H1 (cell line): Measurements from ENCODE around the gene FUT4. TPM values are rescaled to one million over a fixed set of nuclear protein-coding genes. Genes with fewer than 3 reads are reported as not detected.

ENCODE experiments used
- CTCF ChIA-PET: fragments of 300-600 bp; sonication (Branson Sonifier 250); formaldehyde crosslinking; loops from one replicate; lab custom pipeline; 2021; ENCODE audit not compliant: partially characterized antibody; lab: Charles Lee
- POLR2A ChIA-PET: fragments of 300-600 bp; sonication (Branson Sonifier 250); formaldehyde crosslinking; loops from one replicate; lab custom pipeline; 2021; ENCODE audit warnings: inconsistent platforms; ENCODE audit not compliant: partially characterized antibody; lab: Charles Lee
- DNase-seq, 2 experiments: peaks; one replicate each; pipeline versions ENCODE4 v3.0.0 to v3.0.0-alpha.2; 2010 to 2022; ENCODE audit warnings: low spot score in 2 of 2, low read depth in 1 of 2, mixed read lengths in 1 of 2
- FAIRE-seq: peaks from 2 replicates; lab custom pipeline; 2011; peaks lifted over from hg19 to GRCh38; lab: Jason Lieb, UNC
- H2AFZ ChIP-seq: 2 replicates; pipeline ENCODE4 v1.8.1; 2012; ENCODE audit warnings: low read length, inconsistent platforms
- H2AK5ac ChIP-seq: 2 replicates; pipeline ENCODE4 v1.6.1; 2013; ENCODE audit warnings: low read depth, low read length
- H2BK120ac ChIP-seq: replicated peaks from 2 replicates; pipeline ENCODE3; 2013; ENCODE audit warnings: low read depth, low read length, inconsistent platforms
- H2BK12ac ChIP-seq: 2 replicates; pipeline ENCODE4 v1.6.1; 2013; ENCODE audit warnings: low read depth, low read length
- H2BK15ac ChIP-seq: 2 replicates; pipeline ENCODE4 v1.6.1; 2013; ENCODE audit warnings: low read length
- H2BK20ac ChIP-seq: 2 replicates; pipeline ENCODE4 v1.6.1; 2013; ENCODE audit warnings: low read length
- H2BK5ac ChIP-seq: 2 replicates; pipeline ENCODE4 v1.6.1; 2013; ENCODE audit warnings: low read depth, low read length
- H3K14ac ChIP-seq: 2 replicates; pipeline ENCODE4 v1.6.1; 2013; ENCODE audit warnings: inconsistent platforms; ENCODE audit not compliant: insufficient read length
- H3K18ac ChIP-seq: 2 replicates; pipeline ENCODE4 v1.6.1; 2013; ENCODE audit warnings: low read length; ENCODE audit errors: extremely low read depth
- H3K23ac ChIP-seq: 2 replicates; pipeline ENCODE4 v1.6.1; 2013; ENCODE audit warnings: inconsistent platforms; ENCODE audit not compliant: insufficient read length
- H3K23me2 ChIP-seq: 2 replicates; pipeline ENCODE4 v1.6.1; 2013; ENCODE audit warnings: low read depth, low read length
- H3K27ac ChIP-seq: 2 replicates; pipeline ENCODE4 v1.6.1; 2011; ENCODE audit warnings: low read depth, low read length, inconsistent platforms
- H3K27me3 ChIP-seq, 4 experiments: replicated peaks in 1 of 4; 1 replicate in 1 of 4; 2 replicates in 3 of 4; pipeline versions ENCODE4 v1.6.1 to v1.8.1; 2011 to 2013; ENCODE audit warnings: low read length in 3 of 4, mild to moderate bottlenecking in 3 of 4, inconsistent platforms in 2 of 4, mixed read lengths in 2 of 4, moderate library complexity in 1 of 4; ENCODE audit not compliant: control insufficient read depth in 3 of 4, insufficient read depth in 3 of 4; ENCODE audit errors: extremely low read depth in 1 of 4
- H3K36me3 ChIP-seq, 4 experiments: 2 replicates each; pipeline versions ENCODE4 v1.6.1 to v1.8.1; 2011 to 2013; ENCODE audit warnings: mild to moderate bottlenecking in 4 of 4, low read length in 3 of 4, moderate library complexity in 2 of 4, control low read depth in 1 of 4, inconsistent platforms in 1 of 4; ENCODE audit not compliant: insufficient read depth in 4 of 4, control insufficient read depth in 2 of 4
- H3K4ac ChIP-seq: replicated peaks from 2 replicates; pipeline ENCODE3; 2013; ENCODE audit warnings: low read length, low read depth, mixed read lengths, inconsistent platforms; ENCODE audit not compliant: insufficient read length
- H3K4me1 ChIP-seq, 4 experiments: replicated peaks in 1 of 4; 1 replicate in 1 of 4; 2 replicates in 3 of 4; pipeline versions ENCODE4 v1.6.1 to v1.8.1; 2011 to 2013; ENCODE audit warnings: low read length in 3 of 4, inconsistent platforms in 2 of 4, mixed read lengths in 1 of 4; ENCODE audit not compliant: insufficient read depth in 4 of 4, control insufficient read depth in 3 of 4
- H3K4me2 ChIP-seq, 2 experiments: 2 replicates each; pipeline versions ENCODE4 v1.6.1 to v1.8.1; 2011 to 2013; ENCODE audit warnings: low read depth in 2 of 2, low read length in 2 of 2, control low read depth in 1 of 2, inconsistent platforms in 1 of 2, mild to moderate bottlenecking in 1 of 2; ENCODE audit not compliant: insufficient read depth in 1 of 2
- H3K4me3 ChIP-seq, 4 experiments: fragments of 200-600, 300-600 bp in 1 of 4; sonication (generic), shearing (Covaris generic), sonication (Bioruptor Twin) in 1 of 4; 2 replicates each; pipeline versions ENCODE4 v1.5.1 to v1.8.1; 2011 to 2016; ENCODE audit warnings: low read length in 4 of 4, low read depth in 3 of 4, control low read depth in 2 of 4, inconsistent platforms in 2 of 4, mild to moderate bottlenecking in 2 of 4, mixed read lengths in 1 of 4, moderate library complexity in 1 of 4; ENCODE audit not compliant: insufficient read depth in 2 of 4; ENCODE audit errors: extremely low read depth in 1 of 4
- H3K56ac ChIP-seq: replicated peaks from 2 replicates; pipeline ENCODE3; 2013; ENCODE audit warnings: low read depth, mild to moderate bottlenecking, mixed read lengths, low read length, inconsistent platforms; ENCODE audit not compliant: insufficient read length
- H3K79me1 ChIP-seq: 2 replicates; pipeline ENCODE4 v1.6.1; 2013; ENCODE audit warnings: low read depth, low read length, control low read depth
- H3K79me2 ChIP-seq, 2 experiments: 2 replicates each; pipeline versions ENCODE4 v1.6.1 to v1.8.1; 2012 to 2013; ENCODE audit warnings: low read length in 2 of 2, mild to moderate bottlenecking in 2 of 2, inconsistent platforms in 1 of 2; ENCODE audit not compliant: insufficient read depth in 2 of 2, control insufficient read depth in 1 of 2
- H3K9ac ChIP-seq, 4 experiments: replicated peaks in 1 of 4; 1 replicate in 1 of 4; 2 replicates in 3 of 4; pipeline versions ENCODE4 v1.6.1 to v1.8.1; 2011 to 2013; ENCODE audit warnings: low read depth in 3 of 4, low read length in 3 of 4, control low read depth in 2 of 4, mild to moderate bottlenecking in 2 of 4, moderate library complexity in 2 of 4, inconsistent platforms in 1 of 4; ENCODE audit errors: extremely low read depth in 1 of 4
- H3K9me3 ChIP-seq, 2 experiments: 2 replicates each; pipeline versions ENCODE4 v1.6.1 to v1.8.1; 2012 to 2013; ENCODE audit warnings: mild to moderate bottlenecking in 2 of 2, moderate library complexity in 2 of 2, control low read depth in 1 of 2, inconsistent platforms in 1 of 2, low read depth in 1 of 2, low read length in 1 of 2, mixed read lengths in 1 of 2; ENCODE audit not compliant: insufficient read depth in 2 of 2
- H4K20me1 ChIP-seq, 2 experiments: replicated peaks in 1 of 2; 2 replicates each; pipeline versions ENCODE3 to v1.8.1; 2011 to 2013; ENCODE audit warnings: inconsistent platforms in 2 of 2, low read length in 2 of 2, mild to moderate bottlenecking in 1 of 2; ENCODE audit not compliant: insufficient read depth in 2 of 2, control insufficient read depth in 1 of 2
- H4K5ac ChIP-seq: 2 replicates; pipeline ENCODE4 v1.6.1; 2013; ENCODE audit warnings: low read length, low read depth, mixed read lengths, inconsistent platforms; ENCODE audit not compliant: insufficient read length
- H4K8ac ChIP-seq: 2 replicates; pipeline ENCODE4 v1.8.0; 2013; ENCODE audit warnings: mild to moderate bottlenecking, moderate library complexity, low read length, inconsistent platforms; ENCODE audit not compliant: insufficient read depth; ENCODE audit errors: extremely low read depth
- H4K91ac ChIP-seq: replicated peaks from 2 replicates; pipeline ENCODE3; 2013; ENCODE audit warnings: low read length, mixed read lengths, inconsistent platforms; ENCODE audit not compliant: insufficient read length
- KDM4A ChIP-seq: IDR thresholded peaks from one replicate; pipeline ENCODE4 v1.7.1; 2012; ENCODE audit warnings: low read depth, mild to moderate bottlenecking, moderate library complexity, low read length, inconsistent platforms; ENCODE audit not compliant: severe bottlenecking
- SP2 ChIP-seq: IDR thresholded peaks from 2 replicates; pipeline ENCODE4 v1.6.1; 2012; ENCODE audit warnings: mild to moderate bottlenecking, low read length, inconsistent platforms
- SUZ12 ChIP-seq: fragments of 200-600 bp; sonication (generic); IDR thresholded peaks from 2 replicates; pipeline ENCODE4 v1.6.1; 2012; ENCODE audit warnings: mild to moderate bottlenecking, inconsistent platforms, low read length, moderate library complexity, mixed read lengths
- TAF7 ChIP-seq: optimal IDR thresholded peaks from 2 replicates; pipeline ENCODE3; 2011; ENCODE audit warnings: low read depth, mild to moderate bottlenecking, inconsistent platforms, low read length, moderate library complexity, borderline replicate concordance
- polyA plus RNA-seq, 7 experiments: library from polyadenylated mRNA; depleted of rRNA in 3 of 7; stranded (reverse) in 5 of 7; unstranded in 2 of 7; fragments of >200 nt in 5 of 7; fragments of 200-250 nt in 2 of 7; gene quantifications; 1 replicate in 5 of 7; 2 replicates in 1 of 7; 4 replicates in 1 of 7; pipeline versions ENCODE4 v1.2.1 to v1.2.3, GENCODE V29; 2011 to 2013; ENCODE audit warnings: missing spikeins in 2 of 7, mixed read lengths in 2 of 7
- total RNA-seq: library from RNA; stranded (reverse); fragmentation: NEBNext Ultra II Directional; extraction: Animal tissue kit (Norgen Biotek cat#: 25700); gene quantifications from 2 replicates; pipeline ENCODE4 v1.2.1, GENCODE V29; 2021
- TF ChIP-seq, protein P1 (sequence below): IDR thresholded peaks from 2 replicates; pipeline ENCODE4 v1.6.1; 2011; ENCODE audit warnings: low read depth, mild to moderate bottlenecking, low read length; ENCODE audit not compliant: insufficient read depth
- TF ChIP-seq, protein P2 (sequence below): IDR thresholded peaks from 2 replicates; pipeline ENCODE4 v1.6.1; 2012; ENCODE audit warnings: inconsistent platforms
- TF ChIP-seq, protein P3 (sequence below): IDR thresholded peaks from 2 replicates; pipeline ENCODE4 v1.6.1; 2012; ENCODE audit warnings: inconsistent platforms

FUT4 gene
- total and polyA plus RNA-seq, 2 of the 8 experiments (the other 6 are each of a cell fraction or from before 2014, with no cell fraction given) = 2.6 to 8.0 TPM

DNA sequence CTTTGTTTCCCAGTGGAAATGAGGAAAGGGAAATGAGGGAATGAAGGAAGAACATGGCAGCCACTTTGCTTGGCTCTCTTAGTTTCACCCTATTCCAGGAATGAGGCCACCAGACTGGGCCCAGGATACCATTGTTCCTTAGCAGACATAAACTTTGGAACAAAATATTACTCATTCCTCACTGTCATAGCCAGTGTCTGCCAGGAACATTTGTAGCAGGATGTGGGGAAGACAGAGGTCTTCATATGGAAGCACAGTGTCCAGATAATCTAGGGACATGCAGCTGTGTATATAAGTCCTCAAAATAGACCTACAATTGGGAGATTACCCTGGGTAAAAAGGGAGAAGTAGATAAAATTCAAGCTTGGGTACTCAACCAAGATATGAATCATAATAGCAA, 15.2 kb upstream of the FUT4 start:
- Histone ChIP-seq H3K23ac (no peak overlapping the region), H4K8ac (no peak overlapping the region), H3K79me1 (no peaks in the 10 kb centered on the region), H3K56ac (no peak overlapping the region), H2BK5ac (no peak overlapping the region), H3K36me3 (no peaks in the 10 kb centered on the region), H3K4ac (no peak overlapping the region), H2BK20ac (no peak overlapping the region), H3K9ac (no peak overlapping the region), H2AK5ac (no peak overlapping the region), H2BK12ac (no peak overlapping the region), H3K79me2 (no peaks in the 10 kb centered on the region), H3K18ac (no peak overlapping the region), H3K4me1 (no peaks in the 10 kb centered on the region), H4K20me1 (no peaks in the 10 kb centered on the region), H3K4me2 (no peak overlapping the region), H2BK15ac (no peak overlapping the region), H3K9me3 (no peaks in the 10 kb centered on the region), H3K27ac (no peak overlapping the region), H3K4me3 (no peak overlapping the region), H3K14ac (no peak overlapping the region), H4K5ac (no peak overlapping the region), H4K91ac (no peak overlapping the region), H2AFZ (no peak overlapping the region), H2BK120ac (no peak overlapping the region), H3K23me2 (no peaks in the 10 kb centered on the region), H3K27me3 (no peaks in the 10 kb centered on the region)
- CTCF ChIA-PET = no interaction called here
- no peak for DNase-seq
- POLR2A ChIA-PET = no interaction called here
- no peak for FAIRE-seq
- no peak for TF ChIP-seq TAF7
- TF ChIP-seq, protein P1, sequence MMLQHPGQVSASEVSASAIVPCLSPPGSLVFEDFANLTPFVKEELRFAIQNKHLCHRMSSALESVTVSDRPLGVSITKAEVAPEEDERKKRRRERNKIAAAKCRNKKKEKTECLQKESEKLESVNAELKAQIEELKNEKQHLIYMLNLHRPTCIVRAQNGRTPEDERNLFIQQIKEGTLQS = no peak
- TF ChIP-seq SP2 = no peak
- no peak for TF ChIP-seq SUZ12
- TF ChIP-seq, protein P2, sequence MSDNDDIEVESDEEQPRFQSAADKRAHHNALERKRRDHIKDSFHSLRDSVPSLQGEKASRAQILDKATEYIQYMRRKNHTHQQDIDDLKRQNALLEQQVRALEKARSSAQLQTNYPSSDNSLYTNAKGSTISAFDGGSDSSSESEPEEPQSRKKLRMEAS = no peak
- TF ChIP-seq KDM4A = no peak
- TF ChIP-seq, protein P3, sequence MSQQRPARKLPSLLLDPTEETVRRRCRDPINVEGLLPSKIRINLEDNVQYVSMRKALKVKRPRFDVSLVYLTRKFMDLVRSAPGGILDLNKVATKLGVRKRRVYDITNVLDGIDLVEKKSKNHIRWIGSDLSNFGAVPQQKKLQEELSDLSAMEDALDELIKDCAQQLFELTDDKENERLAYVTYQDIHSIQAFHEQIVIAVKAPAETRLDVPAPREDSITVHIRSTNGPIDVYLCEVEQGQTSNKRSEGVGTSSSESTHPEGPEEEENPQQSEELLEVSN = no peak
